Activated CD4-positive, alpha-beta T cell treated with anti-CD3 and anti-CD28 coated beads for 36 hours (primary cell): ENCODE data around the gene TMEM140. TPM values are rescaled to one million over a fixed set of nuclear protein-coding genes. Genes with fewer than 3 reads are reported as not detected.
"Not testable (repeated sequence)": the region's sequence is repeated elsewhere in the genome, so short reads cannot be mapped to it uniquely, and the experiment has no call there.

Source experiments
- ATAC-seq: fragments of 200-7000 bp; cut with Tn5 transposase; one replicate; pipeline ENCODE4 v1.10.0; 2021; ENCODE audit warnings: mild to moderate bottlenecking, moderate library complexity
- CTCF ChIA-PET: fragments of 350-600 bp; sonication (Branson Sonifier 250); formaldehyde crosslinking; loops from one replicate; lab custom pipeline; 2021; ENCODE audit warnings: antibody characterized with exemption; lab: Charles Lee
- POLR2A ChIA-PET: fragments of 350-600 bp; sonication (Branson Sonifier 250); formaldehyde crosslinking; loops from one replicate; lab custom pipeline; 2021; ENCODE audit warnings: antibody characterized with exemption, inconsistent platforms; lab: Charles Lee
- DNase-seq: peaks from one replicate; pipeline ENCODE4 v3.0.0-alpha.2; 2020
- H3K27ac Mint-ChIP-seq: one replicate; pipeline ENCODE4 v1.8.0; 2021; ENCODE audit warnings: mixed read lengths
- H3K27me3 Mint-ChIP-seq: one replicate; pipeline ENCODE4 v1.8.0; 2021; ENCODE audit warnings: mixed read lengths
- H3K36me3 Mint-ChIP-seq: one replicate; pipeline ENCODE4 v1.8.0; 2021; ENCODE audit warnings: low read depth, mixed read lengths
- H3K4me1 Mint-ChIP-seq: one replicate; pipeline ENCODE4 v1.8.0; 2021; ENCODE audit warnings: mixed read lengths
- H3K4me3 Mint-ChIP-seq: one replicate; pipeline ENCODE4 v1.8.0; 2021; ENCODE audit warnings: mild to moderate bottlenecking, moderate library complexity, mixed read lengths
- H3K9me3 Mint-ChIP-seq: one replicate; pipeline ENCODE4 v1.8.0; 2021; ENCODE audit warnings: low read depth, mixed read lengths
- intact Hi-C, 2 experiments: fragments of 100-400 bp; cut with DNase I in 1 of 2; cut with micrococcal nuclease in 1 of 2; formaldehyde crosslinking; loops; one replicate each; pipeline versions ENCODE4 v1.14.2 to v1.15.1; 2022 to 2024; cut with DNase I, micrococcal nuclease
- total RNA-seq, 2 experiments: library from RNA; stranded (reverse); gene quantifications; one replicate each; pipeline ENCODE4 v1.2.3, GENCODE V29; 2021

Gene TMEM140
- total RNA-seq, 2 experiments from 2014 or later, result 10.8 to 12.1 TPM

- Mint-ChIP-seq H3K4me1 (peaks cover 43% of the 10 kb centered on the region), H3K27ac (peak overlapping the region; percentile 76), H3K4me3 (peak overlapping the region; percentile 62), H3K36me3 (peaks cover 29% of the 10 kb centered on the region)
- H3K27me3 Mint-ChIP-seq, POLR2A ChIA-PET, H3K9me3 Mint-ChIP-seq, ATAC-seq: not testable (repeated sequence)
- intact Hi-C loops, result loop anchor here (2.0 to 5.0 kb wide), 3 partner anchors 386 to 539 kb away; partner anchors contain the start of genes BPGM (in 2 of the 2) and NUP205 (in 1 of the 2)
- CTCF ChIA-PET, result interaction anchor here (1.0 to 4.0 kb wide), 5 partner anchors 9 to 537 kb away, joined by 3 to 38 read pairs (median 8); partner anchors contain the start of genes AGBL3 and TMEM140
- DNase-seq, result peak; percentile 31
These were observed 23.9 kb downstream of the TMEM140 start for GRCh38 chr7:135171581-135172291.

- CTCF ChIA-PET, result interaction anchor here (0.7 kb wide), 1 partner anchor 397 kb away, joined by 4 read pairs; no protein-coding TSS in a partner anchor
- POLR2A ChIA-PET, H3K36me3 Mint-ChIP-seq, DNase-seq, H3K27me3 Mint-ChIP-seq, H3K4me3 Mint-ChIP-seq, H3K27ac Mint-ChIP-seq, H3K9me3 Mint-ChIP-seq, ATAC-seq: not testable (repeated sequence)
- peaks cover 22% of the 10 kb centered on the region for H3K4me1 Mint-ChIP-seq
- intact Hi-C loops, result loop anchor here in 1 of 2 experiments (5.0 kb wide), 1 partner anchor 383 kb away; the partner anchor contains the start of gene NUP205
These were observed 26.0 kb downstream of the TMEM140 start for GRCh38 chr7:135173916-135174315.

GRCh38 chr7:135174941-135175340, 27.1 kb downstream of the TMEM140 start:
- H3K4me1 Mint-ChIP-seq, result peaks cover 12% of the 10 kb centered on the region
- intact Hi-C loops, result loop anchor here in 1 of 2 experiments (5.0 kb wide), 1 partner anchor 382 kb away; the partner anchor contains the start of gene NUP205
- H3K27me3 Mint-ChIP-seq, result no peaks in the 10 kb centered on the region
- ChIA-PET CTCF (interaction anchor here (0.7 kb wide), 1 partner anchor 329 kb away, joined by 4 read pairs; no protein-coding TSS in a partner anchor), POLR2A (interaction anchor here (0.7 kb wide), 1 partner anchor 822 kb away, joined by 3 read pairs; no protein-coding TSS in a partner anchor)
- no peak overlapping the region for H3K4me3 Mint-ChIP-seq
- H3K36me3 Mint-ChIP-seq, result no peaks in the 10 kb centered on the region
- H3K9me3 Mint-ChIP-seq, result peaks cover 4% of the 10 kb centered on the region
- DNase-seq (no peak), ATAC-seq (no peak)
- no peak overlapping the region for H3K27ac Mint-ChIP-seq

- Mint-ChIP-seq H3K9me3 (peaks cover 9% of the 10 kb centered on the region), H3K4me1 (peaks cover 10% of the 10 kb centered on the region), H3K4me3 (no peak overlapping the region), H3K27me3 (no peaks in the 10 kb centered on the region), H3K27ac (no peak overlapping the region), H3K36me3 (peaks cover 2% of the 10 kb centered on the region)
- DNase-seq (no peak), ATAC-seq (no peak)
- ChIA-PET CTCF (interaction anchor here (1.0 kb wide), 1 partner anchor 11 kb away, joined by 3 read pairs; no protein-coding TSS in a partner anchor), POLR2A (no interaction called here)
- intact Hi-C loops, result no loop called here
These were observed 28.1 kb downstream of the TMEM140 start for GRCh38 chr7:135175931-135176330.

GRCh38 chr7:135177028-135177696, 29.3 kb downstream of the TMEM140 start:
- ATAC-seq, result no peak

GRCh38 chr7:135178364-135178763, 30.5 kb downstream of the TMEM140 start:
- Mint-ChIP-seq H3K27ac (no peak overlapping the region), H3K27me3 (no peaks in the 10 kb centered on the region), H3K36me3 (peaks cover 21% of the 10 kb centered on the region), H3K4me3 (no peak overlapping the region), H3K4me1 (no peaks in the 10 kb centered on the region), H3K9me3 (peaks cover 27% of the 10 kb centered on the region)
- ChIA-PET CTCF (no interaction called here), POLR2A (no interaction called here)
- ATAC-seq (no peak), DNase-seq (no peak)
- intact Hi-C loops, result no loop called here

More at GRCh38 chr7:135177028-135177696, 29.3 kb downstream of the TMEM140 start:
- H3K9me3 Mint-ChIP-seq, result peaks cover 19% of the 10 kb centered on the region
- peaks cover 1% of the 10 kb centered on the region for H3K4me1 Mint-ChIP-seq
- ChIA-PET POLR2A (no interaction called here), CTCF (no interaction called here)
- peaks cover 11% of the 10 kb centered on the region for H3K36me3 Mint-ChIP-seq
- H3K27me3 Mint-ChIP-seq, result no peaks in the 10 kb centered on the region
- DNase-seq, result no peak
- H3K27ac Mint-ChIP-seq, result no peak overlapping the region
- intact Hi-C loops, result no loop called here
- H3K4me3 Mint-ChIP-seq, result no peak overlapping the region

- H3K4me1 Mint-ChIP-seq, result no peaks in the 10 kb centered on the region
- POLR2A ChIA-PET, result no interaction called here
- H3K9me3 Mint-ChIP-seq, result peaks cover 32% of the 10 kb centered on the region
These were observed 31.6 kb downstream of the TMEM140 start for GRCh38 chr7:135179321-135179925.

GRCh38 chr7:135180122-135180521, 32.2 kb downstream of the TMEM140 start:
- Mint-ChIP-seq H3K36me3 (peaks cover 39% of the 10 kb centered on the region), H3K4me1 (no peaks in the 10 kb centered on the region), H3K27ac (no peak overlapping the region), H3K9me3 (peaks cover 32% of the 10 kb centered on the region), H3K4me3 (no peak overlapping the region), H3K27me3 (no peaks in the 10 kb centered on the region)
- intact Hi-C loops, result no loop called here
- ATAC-seq (peak; percentile 51), DNase-seq (no peak)
- ChIA-PET CTCF (interaction anchor here (0.6 to 2.5 kb wide), 3 partner anchors 8 to 621 kb away, joined by 3 to 8 read pairs (median 4); partner anchors contain the start of genes AGBL3 and CYREN), POLR2A (no interaction called here)

More at GRCh38 chr7:135179321-135179925, 31.6 kb downstream of the TMEM140 start:
- Mint-ChIP-seq H3K27me3 (no peaks in the 10 kb centered on the region), H3K27ac (no peak overlapping the region), H3K4me3 (no peak overlapping the region), H3K36me3 (peaks cover 32% of the 10 kb centered on the region)
- CTCF ChIA-PET, result interaction anchor here (1.3 to 2.5 kb wide), 2 partner anchors 8 to 193 kb away, joined by 4 to 8 read pairs; partner anchors contain the start of genes AGBL3 and CYREN
- intact Hi-C loops, result no loop called here
- ATAC-seq (no peak), DNase-seq (no peak)

GRCh38 chr7:135181261-135181928, 33.5 kb downstream of the TMEM140 start:
- CTCF ChIA-PET, result interaction anchor here (2.5 kb wide), 1 partner anchor 10 kb away, joined by 8 read pairs; the partner anchor contains the start of gene CYREN
- peaks cover 32% of the 10 kb centered on the region for H3K9me3 Mint-ChIP-seq

GRCh38 chr7:135181929-135182678, 34.2 kb downstream of the TMEM140 start:
- Mint-ChIP-seq H3K27ac (no peak overlapping the region), H3K36me3 (peaks cover 45% of the 10 kb centered on the region), H3K27me3 (no peaks in the 10 kb centered on the region), H3K9me3 (peaks cover 32% of the 10 kb centered on the region), H3K4me3 (no peak overlapping the region), H3K4me1 (no peaks in the 10 kb centered on the region)
- no peak for DNase-seq
- ChIA-PET CTCF (interaction anchor here (2.5 kb wide), 1 partner anchor 10 kb away, joined by 8 read pairs; the partner anchor contains the start of gene CYREN), POLR2A (no interaction called here)
- intact Hi-C loops, result no loop called here
- ATAC-seq, result no peak

More at GRCh38 chr7:135181261-135181928, 33.5 kb downstream of the TMEM140 start:
- intact Hi-C loops, result no loop called here
- POLR2A ChIA-PET, result no interaction called here
- peaks cover 45% of the 10 kb centered on the region for H3K36me3 Mint-ChIP-seq
- ATAC-seq, result no peak
- no peaks in the 10 kb centered on the region for H3K27me3 Mint-ChIP-seq
- no peak overlapping the region for H3K27ac Mint-ChIP-seq
- DNase-seq, result no peak
- H3K4me3 Mint-ChIP-seq, result no peak overlapping the region
- no peaks in the 10 kb centered on the region for H3K4me1 Mint-ChIP-seq
